Measurements from ENCODE around the gene RNASEH2B.

DNA sequence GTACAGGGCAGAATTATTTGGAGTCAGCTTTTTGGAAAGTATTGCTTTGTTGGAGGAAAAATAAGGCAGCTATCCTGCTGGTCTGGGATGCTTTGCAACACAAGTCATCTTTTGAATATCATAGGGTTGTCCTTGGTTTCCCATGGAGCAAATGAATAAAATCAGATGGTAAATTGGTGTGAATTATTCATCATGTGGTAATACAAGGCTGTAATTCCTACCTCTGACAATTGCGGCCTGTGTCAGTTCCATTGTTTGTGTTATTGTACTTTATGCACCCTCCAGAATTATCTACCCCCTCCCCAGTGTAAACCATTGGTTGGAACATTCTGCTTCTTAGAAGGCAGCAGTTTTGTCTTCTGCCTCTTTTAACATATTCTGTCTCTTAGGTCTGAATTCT is 46.2 kb downstream of the RNASEH2B start:
- TF ChIP-seq EZH2 (IDR thresholded peaks at IDR 0.05) (no peak), EZH2phosphoT487 (IDR thresholded peaks at IDR 0.05) (no peak)
- TF ChIP-seq, protein P1, sequence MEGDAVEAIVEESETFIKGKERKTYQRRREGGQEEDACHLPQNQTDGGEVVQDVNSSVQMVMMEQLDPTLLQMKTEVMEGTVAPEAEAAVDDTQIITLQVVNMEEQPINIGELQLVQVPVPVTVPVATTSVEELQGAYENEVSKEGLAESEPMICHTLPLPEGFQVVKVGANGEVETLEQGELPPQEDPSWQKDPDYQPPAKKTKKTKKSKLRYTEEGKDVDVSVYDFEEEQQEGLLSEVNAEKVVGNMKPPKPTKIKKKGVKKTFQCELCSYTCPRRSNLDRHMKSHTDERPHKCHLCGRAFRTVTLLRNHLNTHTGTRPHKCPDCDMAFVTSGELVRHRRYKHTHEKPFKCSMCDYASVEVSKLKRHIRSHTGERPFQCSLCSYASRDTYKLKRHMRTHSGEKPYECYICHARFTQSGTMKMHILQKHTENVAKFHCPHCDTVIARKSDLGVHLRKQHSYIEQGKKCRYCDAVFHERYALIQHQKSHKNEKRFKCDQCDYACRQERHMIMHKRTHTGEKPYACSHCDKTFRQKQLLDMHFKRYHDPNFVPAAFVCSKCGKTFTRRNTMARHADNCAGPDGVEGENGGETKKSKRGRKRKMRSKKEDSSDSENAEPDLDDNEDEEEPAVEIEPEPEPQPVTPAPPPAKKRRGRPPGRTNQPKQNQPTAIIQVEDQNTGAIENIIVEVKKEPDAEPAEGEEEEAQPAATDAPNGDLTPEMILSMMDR (IDR thresholded peaks at IDR 0.05): no peak
